Hepatocyte (in vitro differentiated cells): ENCODE results near the gene EPSTI1.
"Not testable (repeated sequence)": the region's sequence is repeated elsewhere in the genome, so short reads cannot be mapped to it uniquely, and the experiment has no call there.

ENCODE experiments used
- CTCF ChIP-seq: fragments of 200-600 bp; sonication (generic); IDR thresholded peaks from 2 replicates; pipeline ENCODE4 v1.5.1; 2016; ENCODE audit warnings: antibody characterized with exemption, mild to moderate bottlenecking; ENCODE audit not compliant: poor library complexity
- EZH2phosphoT487 ChIP-seq: fragments of 200-600 bp; sonication (generic); IDR thresholded peaks from one replicate; pipeline ENCODE4 v1.6.1; 2018; ENCODE audit warnings: antibody characterized with exemption, mild to moderate bottlenecking, low read depth, moderate library complexity; ENCODE audit not compliant: unreplicated experiment, severe bottlenecking

- TF ChIP-seq EZH2phosphoT487, CTCF: not testable (repeated sequence)
Measured at GRCh38 chr13:42991233-42991897, 676 bp downstream of the EPSTI1 start.
